ENCODE results near the gene DPF3. TPM values are rescaled to one million over a fixed set of nuclear protein-coding genes. Genes with fewer than 3 reads are reported as not detected.

The DPF3 gene
- polyA plus RNA-seq, 1 donor: 3.5 TPM

- peak overlapping the region; percentile 67 for H3K27ac ChIP-seq (ENCODE audit: low read length)
- H3K4me3 ChIP-seq (ENCODE audit: low read length): peak overlapping the region; percentile 77
- H3K4me1 ChIP-seq (ENCODE audit: control insufficient read depth, insufficient read depth, low read length): peaks cover 5% of the 10 kb centered on the region
- H3K36me3 ChIP-seq (ENCODE audit: control insufficient read depth, insufficient read depth, low read length): no peaks in the 10 kb centered on the region
- peaks cover 3% of the 10 kb centered on the region for H3K9me3 ChIP-seq (ENCODE audit: control insufficient read depth, low read depth, low read length)
- no peak for DNase-seq
- WGBS (ENCODE audit: insufficient coverage, low lambda C conversion rate): no CpG with 5 or more reads among the region's 22 CpGs
- H3K27me3 ChIP-seq (ENCODE audit: control insufficient read depth, insufficient read depth, low read length): no peaks in the 10 kb centered on the region
These were observed 31.4 kb upstream of the DPF3 start for GRCh38 chr14:72925171-72925759.

GRCh38 chr14:72924337-72924736 lies 30.4 kb upstream of the DPF3 start:
- peaks cover 3% of the 10 kb centered on the region for H3K9me3 ChIP-seq (ENCODE audit: control insufficient read depth, low read depth, low read length)
- no peak overlapping the region for H3K27ac ChIP-seq (ENCODE audit: low read length)
- DNase-seq: no peak
- H3K4me1 ChIP-seq (ENCODE audit: control insufficient read depth, insufficient read depth, low read length): peaks cover 5% of the 10 kb centered on the region
- H3K36me3 ChIP-seq (ENCODE audit: control insufficient read depth, insufficient read depth, low read length): no peaks in the 10 kb centered on the region
- H3K27me3 ChIP-seq (ENCODE audit: control insufficient read depth, insufficient read depth, low read length): peaks cover 3% of the 10 kb centered on the region
- WGBS (ENCODE audit: insufficient coverage, low lambda C conversion rate): 71% methylated on average over 1 of the region's 5 CpGs
- H3K4me3 ChIP-seq (ENCODE audit: low read length): no peak overlapping the region

- Histone ChIP-seq H3K36me3 (ENCODE audit: control insufficient read depth, insufficient read depth, low read length) (no peaks in the 10 kb centered on the region), H3K9me3 (ENCODE audit: control insufficient read depth, low read depth, low read length) (no peaks in the 10 kb centered on the region), H3K4me3 (ENCODE audit: low read length) (no peak overlapping the region), H3K27me3 (ENCODE audit: control insufficient read depth, insufficient read depth, low read length) (peaks cover 18% of the 10 kb centered on the region), H3K4me1 (ENCODE audit: control insufficient read depth, insufficient read depth, low read length) (peaks cover 5% of the 10 kb centered on the region), H3K27ac (ENCODE audit: low read length) (no peak overlapping the region)
- no peak for DNase-seq
These were observed 27.5 kb upstream of the DPF3 start for GRCh38 chr14:72921396-72921795.

- H3K4me3 ChIP-seq (ENCODE audit: low read length): no peak overlapping the region
- no peak for DNase-seq
- no peak overlapping the region for H3K27ac ChIP-seq (ENCODE audit: low read length)
- H3K4me1 ChIP-seq (ENCODE audit: control insufficient read depth, insufficient read depth, low read length): no peaks in the 10 kb centered on the region
- no peaks in the 10 kb centered on the region for H3K9me3 ChIP-seq (ENCODE audit: control insufficient read depth, low read depth, low read length)
- WGBS (ENCODE audit: insufficient coverage, low lambda C conversion rate): 60% methylated on average over 1 of the region's 2 CpGs
- H3K36me3 ChIP-seq (ENCODE audit: control insufficient read depth, insufficient read depth, low read length): no peaks in the 10 kb centered on the region
- peaks cover 18% of the 10 kb centered on the region for H3K27me3 ChIP-seq (ENCODE audit: control insufficient read depth, insufficient read depth, low read length)
These were observed 26.1 kb upstream of the DPF3 start for GRCh38 chr14:72920008-72920407.

- no peak for DNase-seq
- peaks cover 18% of the 10 kb centered on the region for H3K27me3 ChIP-seq (ENCODE audit: control insufficient read depth, insufficient read depth, low read length)
- H3K9me3 ChIP-seq (ENCODE audit: control insufficient read depth, low read depth, low read length): no peaks in the 10 kb centered on the region
- no peaks in the 10 kb centered on the region for H3K36me3 ChIP-seq (ENCODE audit: control insufficient read depth, insufficient read depth, low read length)
- H3K4me1 ChIP-seq (ENCODE audit: control insufficient read depth, insufficient read depth, low read length): no peaks in the 10 kb centered on the region
- H3K4me3 ChIP-seq (ENCODE audit: low read length): no peak overlapping the region
- no peak overlapping the region for H3K27ac ChIP-seq (ENCODE audit: low read length)
- WGBS (ENCODE audit: insufficient coverage, low lambda C conversion rate): 40% methylated on average over 1 of the region's 9 CpGs
These were observed 23.3 kb upstream of the DPF3 start for GRCh38 chr14:72917094-72917802.

GRCh38 chr14:72916174-72916573 lies 22.3 kb upstream of the DPF3 start:
- Histone ChIP-seq H3K4me3 (ENCODE audit: low read length) (no peak overlapping the region), H3K36me3 (ENCODE audit: control insufficient read depth, insufficient read depth, low read length) (no peaks in the 10 kb centered on the region), H3K27me3 (ENCODE audit: control insufficient read depth, insufficient read depth, low read length) (peaks cover 18% of the 10 kb centered on the region), H3K9me3 (ENCODE audit: control insufficient read depth, low read depth, low read length) (no peaks in the 10 kb centered on the region), H3K27ac (ENCODE audit: low read length) (no peak overlapping the region), H3K4me1 (ENCODE audit: control insufficient read depth, insufficient read depth, low read length) (no peaks in the 10 kb centered on the region)
- no CpG with 5 or more reads among the region's 6 CpGs for WGBS (ENCODE audit: insufficient coverage, low lambda C conversion rate)
- no peak for DNase-seq

- H3K27ac ChIP-seq (ENCODE audit: low read length): no peak overlapping the region
- no peaks in the 10 kb centered on the region for H3K9me3 ChIP-seq (ENCODE audit: control insufficient read depth, low read depth, low read length)
- H3K36me3 ChIP-seq (ENCODE audit: control insufficient read depth, insufficient read depth, low read length): no peaks in the 10 kb centered on the region
- 83% methylated on average over 1 of the region's 2 CpGs for WGBS (ENCODE audit: insufficient coverage, low lambda C conversion rate)
- H3K27me3 ChIP-seq (ENCODE audit: control insufficient read depth, insufficient read depth, low read length): peaks cover 12% of the 10 kb centered on the region
- no peak for DNase-seq
- no peak overlapping the region for H3K4me3 ChIP-seq (ENCODE audit: low read length)
- no peaks in the 10 kb centered on the region for H3K4me1 ChIP-seq (ENCODE audit: control insufficient read depth, insufficient read depth, low read length)
These were observed 19.9 kb upstream of the DPF3 start for GRCh38 chr14:72913809-72914208.

GRCh38 chr14:72909163-72909562 lies 15.3 kb upstream of the DPF3 start:
- Histone ChIP-seq H3K27me3 (ENCODE audit: control insufficient read depth, insufficient read depth, low read length) (no peaks in the 10 kb centered on the region), H3K27ac (ENCODE audit: low read length) (no peak overlapping the region)
- 86% methylated on average over 5 of the region's 5 CpGs for WGBS (ENCODE audit: insufficient coverage, low lambda C conversion rate)

GRCh38 chr14:72907886-72908285 lies 14.0 kb upstream of the DPF3 start:
- Histone ChIP-seq H3K9me3 (ENCODE audit: control insufficient read depth, low read depth, low read length) (no peaks in the 10 kb centered on the region), H3K36me3 (ENCODE audit: control insufficient read depth, insufficient read depth, low read length) (no peaks in the 10 kb centered on the region), H3K4me3 (ENCODE audit: low read length) (no peak overlapping the region), H3K4me1 (ENCODE audit: control insufficient read depth, insufficient read depth, low read length) (peaks cover 8% of the 10 kb centered on the region), H3K27ac (ENCODE audit: low read length) (peak overlapping the region; percentile 69), H3K27me3 (ENCODE audit: control insufficient read depth, insufficient read depth, low read length) (no peaks in the 10 kb centered on the region)
- DNase-seq: peak in 1 of 2 donors; percentile 52
- 40% methylated on average over 1 of the region's 5 CpGs for WGBS (ENCODE audit: insufficient coverage, low lambda C conversion rate)

More at GRCh38 chr14:72909163-72909562, 15.3 kb upstream of the DPF3 start:
- Histone ChIP-seq H3K4me3 (ENCODE audit: low read length) (no peak overlapping the region), H3K4me1 (ENCODE audit: control insufficient read depth, insufficient read depth, low read length) (peaks cover 8% of the 10 kb centered on the region), H3K9me3 (ENCODE audit: control insufficient read depth, low read depth, low read length) (no peaks in the 10 kb centered on the region), H3K36me3 (ENCODE audit: control insufficient read depth, insufficient read depth, low read length) (no peaks in the 10 kb centered on the region)
- no peak for DNase-seq

- Histone ChIP-seq H3K9me3 (ENCODE audit: control insufficient read depth, low read depth, low read length) (no peaks in the 10 kb centered on the region), H3K4me1 (ENCODE audit: control insufficient read depth, insufficient read depth, low read length) (peaks cover 8% of the 10 kb centered on the region), H3K36me3 (ENCODE audit: control insufficient read depth, insufficient read depth, low read length) (no peaks in the 10 kb centered on the region), H3K27me3 (ENCODE audit: control insufficient read depth, insufficient read depth, low read length) (no peaks in the 10 kb centered on the region), H3K4me3 (ENCODE audit: low read length) (no peak overlapping the region), H3K27ac (ENCODE audit: low read length) (peak overlapping the region; percentile 69)
- DNase-seq: no peak
- WGBS (ENCODE audit: insufficient coverage, low lambda C conversion rate): no CpG with 5 or more reads among the region's 1 CpG
These were observed 13.0 kb upstream of the DPF3 start for GRCh38 chr14:72906879-72907278.

- H3K36me3 ChIP-seq (ENCODE audit: control insufficient read depth, insufficient read depth, low read length): no peaks in the 10 kb centered on the region
- H3K27ac ChIP-seq (ENCODE audit: low read length): no peak overlapping the region
- WGBS (ENCODE audit: insufficient coverage, low lambda C conversion rate): 46% methylated on average over 3 of the region's 3 CpGs
- H3K9me3 ChIP-seq (ENCODE audit: control insufficient read depth, low read depth, low read length): no peaks in the 10 kb centered on the region
- H3K27me3 ChIP-seq (ENCODE audit: control insufficient read depth, insufficient read depth, low read length): no peaks in the 10 kb centered on the region
- DNase-seq: no peak
- H3K4me1 ChIP-seq (ENCODE audit: control insufficient read depth, insufficient read depth, low read length): peaks cover 8% of the 10 kb centered on the region
- no peak overlapping the region for H3K4me3 ChIP-seq (ENCODE audit: low read length)
These were observed 12.4 kb upstream of the DPF3 start for GRCh38 chr14:72906316-72906715.
